HEK293T (cell line): Measurements from ENCODE around the gene PSEN1.

Experiments used
- CTCF ChIA-PET: fragments of 350-600 bp; formaldehyde crosslinking; extraction: SDS; loops from one replicate; lab custom pipeline; 2021; ENCODE audit warnings: antibody characterized with exemption, inconsistent platforms; lab: Yijun Ruan, JAX
- POLR2A ChIA-PET: fragments of 350-600 bp; formaldehyde crosslinking; extraction: SDS; loops from one replicate; lab custom pipeline; 2020; ENCODE audit warnings: antibody characterized with exemption, inconsistent platforms; lab: Yijun Ruan, JAX
- DNase-seq: peaks from one replicate; pipeline ENCODE4 v3.0.0; 2012; ENCODE audit warnings: mixed read lengths; ENCODE audit errors: extremely low spot score
- ARNT ChIP-seq: fragments of 450-650 bp; IDR thresholded peaks from 2 replicates; pipeline ENCODE4 v1.6.1; 2017; ENCODE audit warnings: mild to moderate bottlenecking
- BHLHE40 ChIP-seq: fragments of 450-650 bp; IDR thresholded peaks from 2 replicates; pipeline ENCODE4 v1.6.1; 2016; ENCODE audit warnings: mild to moderate bottlenecking, moderate library complexity, borderline replicate concordance
- CTBP1 ChIP-seq: fragments of 450-650 bp; IDR thresholded peaks from 2 replicates; pipeline ENCODE4 v1.6.1; 2016; ENCODE audit warnings: borderline replicate concordance
- ELF4 ChIP-seq: fragments of 450-650 bp; IDR thresholded peaks from 2 replicates; pipeline ENCODE4 v1.6.1; 2017; ENCODE audit warnings: antibody characterized with exemption
- FOXA1 ChIP-seq: fragments of 450-650 bp; IDR thresholded peaks from 2 replicates; pipeline ENCODE4 v1.6.1; 2016; ENCODE audit warnings: mild to moderate bottlenecking
- FOXK2 ChIP-seq: fragments of 450-650 bp; IDR thresholded peaks from 2 replicates; pipeline ENCODE4 v1.6.1; 2016; ENCODE audit warnings: mild to moderate bottlenecking
- FOXM1 ChIP-seq: fragments of 450-650 bp; IDR thresholded peaks from 2 replicates; pipeline ENCODE4 v1.6.1; 2017; ENCODE audit warnings: mild to moderate bottlenecking, borderline replicate concordance
- HDGF ChIP-seq: fragments of 450-650 bp; IDR thresholded peaks from 2 replicates; pipeline ENCODE4 v1.6.1; 2017; ENCODE audit warnings: antibody characterized with exemption, borderline replicate concordance
- L3MBTL2 ChIP-seq: fragments of 450-650 bp; conservative IDR thresholded peaks from 2 replicates; pipeline ENCODE4 v1.6.1; 2016; ENCODE audit warnings: mild to moderate bottlenecking
- LEF1 ChIP-seq: fragments of 450-650 bp; IDR thresholded peaks from 2 replicates; pipeline ENCODE4 v1.6.1; 2017; ENCODE audit warnings: mild to moderate bottlenecking, borderline replicate concordance
- NFRKB ChIP-seq: fragments of 450-650 bp; IDR thresholded peaks from 2 replicates; pipeline ENCODE4 v1.6.1; 2016; ENCODE audit warnings: mild to moderate bottlenecking, moderate library complexity
- SP1 ChIP-seq: fragments of 450-650 bp; IDR thresholded peaks from 2 replicates; pipeline ENCODE4 v1.6.1; 2017
- SUZ12 ChIP-seq: fragments of 450-650 bp; IDR thresholded peaks from 2 replicates; pipeline ENCODE4 v1.6.1; 2016; ENCODE audit warnings: mild to moderate bottlenecking
- TARDBP ChIP-seq: fragments of 450-650 bp; IDR thresholded peaks from 2 replicates; pipeline ENCODE4 v1.6.1; 2016
- ZNF384 ChIP-seq: fragments of 450-650 bp; IDR thresholded peaks from 2 replicates; pipeline ENCODE4 v1.6.1; 2016
- TF ChIP-seq, protein P1 (sequence below): fragments of 450-650 bp; IDR thresholded peaks from 2 replicates; pipeline ENCODE4 v1.6.1; 2016

PSEN1 gene

DNA sequence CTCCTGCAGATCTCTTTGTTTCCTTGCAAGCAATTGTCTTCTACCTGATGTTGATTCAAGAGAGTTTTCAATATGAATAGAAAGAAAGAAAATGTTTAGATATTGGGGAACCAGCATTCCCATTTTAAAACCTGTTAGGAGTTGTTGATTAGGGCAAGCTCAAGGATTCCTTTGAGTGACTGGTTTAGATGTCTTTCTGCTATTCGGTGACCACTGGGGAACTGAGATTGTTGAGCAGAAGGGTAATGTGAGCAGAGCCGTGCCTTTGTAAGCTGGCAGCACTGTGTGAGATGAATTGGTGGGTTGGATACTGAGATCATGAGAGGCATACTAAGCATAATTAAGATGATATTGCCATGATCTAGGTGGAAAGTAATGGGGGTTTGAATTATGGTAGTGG is 61.9 kb downstream of the PSEN1 start:
- ChIA-PET CTCF (no interaction called here), POLR2A (no interaction called here)
- no peak for DNase-seq
- TF ChIP-seq FOXM1 (no peak), CTBP1 (no peak), TARDBP (no peak), LEF1 (no peak), L3MBTL2 (no peak)
- TF ChIP-seq, protein P1, sequence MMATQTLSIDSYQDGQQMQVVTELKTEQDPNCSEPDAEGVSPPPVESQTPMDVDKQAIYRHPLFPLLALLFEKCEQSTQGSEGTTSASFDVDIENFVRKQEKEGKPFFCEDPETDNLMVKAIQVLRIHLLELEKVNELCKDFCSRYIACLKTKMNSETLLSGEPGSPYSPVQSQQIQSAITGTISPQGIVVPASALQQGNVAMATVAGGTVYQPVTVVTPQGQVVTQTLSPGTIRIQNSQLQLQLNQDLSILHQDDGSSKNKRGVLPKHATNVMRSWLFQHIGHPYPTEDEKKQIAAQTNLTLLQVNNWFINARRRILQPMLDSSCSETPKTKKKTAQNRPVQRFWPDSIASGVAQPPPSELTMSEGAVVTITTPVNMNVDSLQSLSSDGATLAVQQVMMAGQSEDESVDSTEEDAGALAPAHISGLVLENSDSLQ, result no peak

DNA sequence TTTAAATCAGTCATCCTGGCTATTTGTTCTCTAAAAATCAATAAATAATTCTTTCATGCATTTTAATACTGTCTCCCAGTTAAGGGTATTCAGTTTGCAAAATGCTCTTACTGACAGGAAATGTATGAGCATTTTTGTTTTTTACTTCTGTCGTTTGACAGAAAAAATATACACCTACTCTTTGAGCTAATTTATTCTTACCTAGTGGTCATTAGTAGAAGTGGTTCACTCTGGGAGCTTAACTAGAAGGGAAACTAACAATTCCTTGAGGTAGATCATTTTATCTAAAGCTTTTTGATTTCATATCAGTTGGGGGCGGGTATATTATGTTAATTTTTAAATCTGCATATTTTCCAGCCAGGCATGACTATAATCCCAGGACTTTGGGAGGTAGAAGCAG is 67.2 kb downstream of the PSEN1 start:
- POLR2A ChIA-PET, result no interaction called here
- no peak for TF ChIP-seq CTBP1
- CTCF ChIA-PET, result no interaction called here
- DNase-seq, result no peak

DNA sequence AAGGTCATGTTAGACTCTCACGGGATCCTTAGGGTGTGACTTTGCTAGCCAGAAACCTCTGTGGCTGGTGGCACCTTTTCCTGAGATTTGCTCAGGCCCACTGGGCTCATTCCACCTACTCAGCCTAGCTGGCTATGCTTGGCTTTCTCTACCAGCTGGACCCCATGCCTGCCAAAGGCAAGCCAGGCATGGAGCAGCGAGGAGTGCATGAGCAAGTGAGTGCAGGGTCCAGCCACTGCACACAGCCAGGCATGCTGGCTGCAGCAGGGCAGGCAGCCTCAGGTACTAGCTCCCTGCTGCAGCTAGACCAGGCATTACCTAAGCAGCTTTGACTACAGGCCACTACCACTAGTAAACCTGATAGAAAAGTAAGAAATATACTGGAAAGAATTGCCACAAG is 71.3 kb downstream of the PSEN1 start:
- CTCF ChIA-PET, result no interaction called here
- POLR2A ChIA-PET, result no interaction called here

DNA sequence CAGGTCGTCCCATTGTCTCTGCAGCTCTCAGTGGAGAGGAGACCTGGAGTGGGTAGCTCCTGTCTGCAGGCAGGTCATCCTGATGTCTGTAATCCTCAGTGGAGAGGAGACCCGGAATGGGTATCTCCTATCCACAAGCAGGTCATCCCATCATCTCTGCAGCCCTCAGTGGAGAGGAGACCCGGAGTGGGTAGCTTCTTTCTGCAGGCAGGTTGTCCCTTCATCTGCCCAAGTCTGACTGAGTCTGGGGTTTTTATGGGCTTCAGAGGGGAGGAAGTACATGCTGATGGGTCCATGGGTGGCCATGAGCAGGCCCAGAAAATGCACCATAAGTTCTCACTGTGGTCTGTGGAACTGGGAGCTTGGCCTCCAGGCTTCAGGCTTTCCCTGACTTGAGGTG is 72.1 kb downstream of the PSEN1 start:
- ChIA-PET POLR2A (no interaction called here), CTCF (no interaction called here)
- no peak for DNase-seq
- no peak for TF ChIP-seq SP1
- no peak for TF ChIP-seq CTBP1
- TF ChIP-seq SUZ12, result no peak
- TF ChIP-seq LEF1, result no peak
- TF ChIP-seq FOXM1, result no peak
- no peak for TF ChIP-seq ZNF384
- no peak for TF ChIP-seq FOXK2
- no peak for TF ChIP-seq ARNT
- no peak for TF ChIP-seq NFRKB
- TF ChIP-seq L3MBTL2, result no peak
- no peak for TF ChIP-seq ELF4

More for the DNA sequence above, 71.3 kb downstream of the PSEN1 start:
- DNase-seq, result no peak
- TF ChIP-seq SP1 (no peak), BHLHE40 (no peak), FOXM1 (no peak), L3MBTL2 (no peak), TARDBP (no peak), ELF4 (no peak), NFRKB (no peak), CTBP1 (no peak), ZNF384 (no peak)
- TF ChIP-seq, protein P1, result no peak

DNA sequence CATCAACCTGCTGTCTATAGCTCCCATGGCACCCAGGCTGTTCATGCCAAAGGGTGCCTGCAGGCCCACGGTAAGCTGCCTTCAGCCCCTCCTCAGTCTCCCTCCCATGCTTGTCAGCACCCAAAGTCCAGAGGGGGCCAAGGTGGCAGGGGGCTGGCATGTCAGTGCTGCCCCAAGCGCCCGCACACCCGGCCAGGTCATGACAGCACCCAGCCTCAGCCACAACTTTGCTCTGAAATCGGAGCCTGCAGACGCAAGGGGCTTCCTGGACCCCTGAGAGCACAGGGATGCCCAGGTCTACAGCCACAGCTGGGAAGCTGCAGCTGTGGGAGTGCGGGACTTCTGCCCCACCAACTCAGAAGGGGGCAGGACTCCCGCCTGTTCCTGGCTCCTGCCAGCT is 72.5 kb downstream of the PSEN1 start:
- no peak for TF ChIP-seq SUZ12
- TF ChIP-seq, protein P1, result no peak
- no peak for TF ChIP-seq FOXK2
- no peak for TF ChIP-seq NFRKB
- no peak for TF ChIP-seq LEF1
- TF ChIP-seq FOXA1, result no peak
- TF ChIP-seq HDGF, result no peak
- no peak for TF ChIP-seq CTBP1
- TF ChIP-seq L3MBTL2, result no peak
- TF ChIP-seq TARDBP, result no peak
- no peak for TF ChIP-seq SP1
- TF ChIP-seq ARNT, result no peak
- no peak for TF ChIP-seq ZNF384
- TF ChIP-seq FOXM1, result no peak
- no peak for DNase-seq
- ChIA-PET CTCF (no interaction called here), POLR2A (no interaction called here)

DNA sequence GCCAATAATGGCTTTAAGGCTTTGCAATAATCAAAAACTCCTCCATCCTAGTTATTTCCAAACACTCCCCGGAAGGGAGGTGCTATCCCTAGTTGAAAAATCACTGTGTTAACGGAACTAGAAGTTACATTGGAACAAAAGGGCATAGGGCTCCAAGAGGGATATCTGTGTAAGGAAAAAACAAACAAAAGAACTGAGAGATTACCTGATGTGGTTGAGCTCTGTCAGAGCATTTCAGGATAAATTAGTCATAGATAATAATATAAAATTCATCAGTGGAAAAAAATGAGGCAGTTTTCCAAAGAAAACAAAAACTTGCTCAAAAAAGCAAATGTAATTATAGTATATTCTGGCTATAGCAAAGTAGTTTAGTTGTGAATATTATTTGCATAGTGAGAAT is 73.6 kb downstream of the PSEN1 start:
- ChIA-PET POLR2A (no interaction called here), CTCF (no interaction called here)
- no peak for DNase-seq
- TF ChIP-seq ELF4, result no peak
- TF ChIP-seq NFRKB, result no peak
- no peak for TF ChIP-seq CTBP1
- no peak for TF ChIP-seq SUZ12
- TF ChIP-seq, protein P1, result no peak
- TF ChIP-seq ARNT, result no peak
- TF ChIP-seq LEF1, result no peak
- no peak for TF ChIP-seq SP1
- no peak for TF ChIP-seq HDGF
- TF ChIP-seq FOXA1, result no peak
- no peak for TF ChIP-seq FOXM1
- no peak for TF ChIP-seq L3MBTL2
- no peak for TF ChIP-seq BHLHE40
- no peak for TF ChIP-seq FOXK2
- TF ChIP-seq TARDBP, result no peak
- no peak for TF ChIP-seq ZNF384
